Endothelial cell of umbilical vein (primary cell): ENCODE results near the gene LSM14A. TPM values are rescaled to one million over a fixed set of nuclear protein-coding genes. Genes with fewer than 3 reads are reported as not detected.

Source experiments
- BruUV-seq: library from RNA; stranded (reverse); fragments of 400-500 nt; replicated peaks from 2 replicates; lab custom pipeline; 2021; lab: Mats Ljungman, UMichigan
- CTCF ChIA-PET: fragments of 300-600, 350-600 bp; sonication (Branson Sonifier 250); formaldehyde crosslinking; loops from one replicate; lab custom pipeline; 2021; ENCODE audit warnings: antibody characterized with exemption, inconsistent platforms; lab: Charles Lee
- POLR2A ChIA-PET: fragments of 300-600, 350-600 bp; sonication (Branson Sonifier 250); formaldehyde crosslinking; loops from one replicate; lab custom pipeline; 2021; ENCODE audit warnings: antibody characterized with exemption, inconsistent platforms; lab: Charles Lee
- DNase-seq: peaks from one replicate; pipeline ENCODE4 v3.0.0-alpha.2; 2011; ENCODE audit warnings: low read depth, low spot score
- FAIRE-seq: peaks from 2 replicates; lab custom pipeline; 2011; peaks lifted over from hg19 to GRCh38; lab: Jason Lieb, UNC
- H2AFZ ChIP-seq: 2 replicates; pipeline ENCODE4 v1.6.0; 2012; ENCODE audit warnings: low read depth, low read length, control low read depth, inconsistent platforms
- H3K27ac ChIP-seq: 2 replicates; pipeline ENCODE4 v1.5.1; 2011; ENCODE audit warnings: low read depth, mild to moderate bottlenecking, control low read depth, low read length, moderate library complexity; ENCODE audit not compliant: insufficient read depth
- H3K27me3 ChIP-seq, 2 experiments: 2 replicates each; pipeline versions ENCODE4 v1.6.0 to v1.6.1; 2011; ENCODE audit warnings: low read length in 2 of 2, mixed read lengths in 1 of 2; ENCODE audit not compliant: control insufficient read depth in 2 of 2, insufficient read depth in 2 of 2
- H3K36me3 ChIP-seq, 2 experiments: 2 replicates in 1 of 2; 3 replicates in 1 of 2; pipeline ENCODE4 v1.5.1; 2011; ENCODE audit warnings: low read length in 2 of 2, mild to moderate bottlenecking in 1 of 2, moderate library complexity in 1 of 2; ENCODE audit not compliant: control insufficient read depth in 2 of 2, insufficient read depth in 2 of 2; ENCODE audit errors: extremely low read depth in 1 of 2
- H3K4me1 ChIP-seq: 3 replicates; pipeline ENCODE4 v1.5.1; 2011; ENCODE audit warnings: mild to moderate bottlenecking, low read length; ENCODE audit not compliant: control insufficient read depth, insufficient read depth; ENCODE audit errors: extremely low read depth
- H3K4me2 ChIP-seq: 2 replicates; pipeline ENCODE4 v1.6.1; 2011; ENCODE audit warnings: low read length, control low read depth, mixed read lengths; ENCODE audit not compliant: insufficient read depth
- H3K4me3 ChIP-seq, 3 experiments: fragments of 200-600 bp in 1 of 3; sonication (generic), shearing (Covaris generic) in 1 of 3; replicated peaks in 1 of 3; 2 replicates each; pipeline ENCODE4 v1.5.1; 2011 to 2016; ENCODE audit warnings: control low read depth in 3 of 3, low read length in 3 of 3, mild to moderate bottlenecking in 2 of 3, inconsistent platforms in 1 of 3, low read depth in 1 of 3, moderate library complexity in 1 of 3; ENCODE audit not compliant: insufficient read depth in 1 of 3
- H3K79me2 ChIP-seq: 2 replicates; pipeline ENCODE4 v1.6.0; 2012; ENCODE audit warnings: low read length, inconsistent platforms; ENCODE audit not compliant: control insufficient read depth, insufficient read depth
- H3K9ac ChIP-seq: replicated peaks from 2 replicates; pipeline ENCODE3; 2011; ENCODE audit warnings: low read length, control low read depth; ENCODE audit not compliant: insufficient read depth; ENCODE audit errors: extremely low read depth
- H3K9me1 ChIP-seq: replicated peaks from 3 replicates; pipeline ENCODE4 v1.6.0; 2011; ENCODE audit warnings: mild to moderate bottlenecking, low read length; ENCODE audit not compliant: control insufficient read depth, insufficient read depth; ENCODE audit errors: extremely low read depth
- H3K9me3 ChIP-seq: replicated peaks from 2 replicates; pipeline ENCODE4 v1.5.1; 2012; ENCODE audit warnings: low read length, inconsistent platforms; ENCODE audit not compliant: control insufficient read depth, insufficient read depth
- H4K20me1 ChIP-seq: replicated peaks from 2 replicates; pipeline ENCODE3; 2011; ENCODE audit warnings: mild to moderate bottlenecking, low read length; ENCODE audit not compliant: control insufficient read depth, insufficient read depth; ENCODE audit errors: extremely low read depth
- EZH2 ChIP-seq: IDR thresholded peaks from 2 replicates; pipeline ENCODE4 v1.6.1; 2012; ENCODE audit warnings: borderline replicate concordance, low read depth, mild to moderate bottlenecking, moderate library complexity, low read length, inconsistent platforms; ENCODE audit not compliant: severe bottlenecking
- FOS ChIP-seq: IDR thresholded peaks from 2 replicates; pipeline ENCODE4 v1.6.1; 2011; ENCODE audit warnings: mild to moderate bottlenecking, low read length, moderate library complexity, borderline replicate concordance; ENCODE audit not compliant: insufficient read depth
- GATA2 ChIP-seq: IDR thresholded peaks from 2 replicates; pipeline ENCODE4 v1.7.0; 2011; ENCODE audit warnings: low read depth, mild to moderate bottlenecking, moderate library complexity, mixed read lengths, low read length; ENCODE audit not compliant: insufficient read length, insufficient read depth
- JUN ChIP-seq: IDR thresholded peaks from 2 replicates; pipeline ENCODE4 v1.6.1; 2011; ENCODE audit warnings: borderline replicate concordance, low read depth; ENCODE audit not compliant: insufficient read length, insufficient read depth
- MAX ChIP-seq: IDR thresholded peaks from 2 replicates; pipeline ENCODE4 v1.6.1; 2011; ENCODE audit not compliant: insufficient read depth, insufficient read length
- POLR2AphosphoS5 ChIP-seq: IDR thresholded peaks from 2 replicates; pipeline ENCODE4 v1.6.1; 2012; ENCODE audit warnings: low read depth, mild to moderate bottlenecking, control low read depth, low read length, moderate library complexity; ENCODE audit not compliant: insufficient read depth
- dilution Hi-C: fragments of 300-500 bp; cut with MboI; formaldehyde crosslinking; loops from one replicate; pipeline ENCODE4 v1.15.0; 2019; ENCODE audit warnings: low sequenced_read_pairs; ENCODE audit not compliant: extremely low pct_ligation_motif_present
- intact Hi-C: fragments of 100-400 bp; cut with micrococcal nuclease; formaldehyde crosslinking; loops from one replicate; pipeline ENCODE4 v1.10.0; 2022
- polyA plus RNA-seq, 4 experiments: library from polyadenylated mRNA; depleted of rRNA in 3 of 4; stranded (reverse) in 3 of 4; unstranded in 1 of 4; fragments of >200 nt; gene quantifications; 2 replicates each; pipeline versions ENCODE4 v1.2.1 to v1.2.3, GENCODE V29; 2011 to 2012; ENCODE audit warnings: missing spikeins in 1 of 4
- total RNA-seq: library from RNA; stranded (reverse); gene quantifications from 2 replicates; pipeline ENCODE4 v1.2.3, GENCODE V29; 2021

LSM14A gene
- total and polyA plus RNA-seq, 2 donors (not counting 3 experiments of a cell fraction or from before 2014, with no cell fraction given) = 96.7 to 122 TPM

GRCh38 chr19:34214040-34214439 lies 41.7 kb downstream of the LSM14A start:
- Histone ChIP-seq H3K4me3 (no peak overlapping the region), H4K20me1 (no peaks in the 10 kb centered on the region), H3K9ac (no peak overlapping the region), H3K27ac (no peak overlapping the region), H3K9me3 (no peaks in the 10 kb centered on the region), H3K79me2 (peaks cover 16% of the 10 kb centered on the region), H3K36me3 (peaks cover 7 to 10% of the 10 kb centered on the region in 2 experiments), H3K4me2 (no peak overlapping the region), H3K4me1 (peaks cover 11% of the 10 kb centered on the region), H2AFZ (no peak overlapping the region), H3K9me1 (no peaks in the 10 kb centered on the region), H3K27me3 (no peaks in the 10 kb centered on the region)
- POLR2A ChIA-PET = no interaction called here
- TF ChIP-seq POLR2AphosphoS5 (no peak), MAX (no peak), FOS (no peak), GATA2 (no peak), EZH2 (no peak), JUN (no peak)
- BruUV-seq = no TSS peak
- DNase-seq (no peak), FAIRE-seq (no peak)
- CTCF ChIA-PET = no interaction called here
- dilution Hi-C loops = no loop called here
- intact Hi-C loops = loop anchor here (10.0 kb wide), 1 partner anchor 221 kb away; no protein-coding TSS in a partner anchor

- Histone ChIP-seq H3K27me3 (no peaks in the 10 kb centered on the region), H3K79me2 (peaks cover 16% of the 10 kb centered on the region), H2AFZ (no peak overlapping the region), H3K4me1 (peaks cover 11% of the 10 kb centered on the region), H3K27ac (no peak overlapping the region), H3K4me3 (no peak overlapping the region), H3K36me3 (peaks cover 7 to 11% of the 10 kb centered on the region in 2 experiments), H3K9me3 (no peaks in the 10 kb centered on the region), H4K20me1 (no peaks in the 10 kb centered on the region), H3K9me1 (no peaks in the 10 kb centered on the region), H3K9ac (no peak overlapping the region), H3K4me2 (no peak overlapping the region)
- TF ChIP-seq POLR2AphosphoS5 (no peak), EZH2 (no peak)
- DNase-seq = no peak
- CTCF ChIA-PET = no interaction called here
- intact Hi-C loops = loop anchor here (5.0 to 10.0 kb wide), 2 partner anchors 93 to 220 kb away; no protein-coding TSS in a partner anchor
- no peak for FAIRE-seq
- dilution Hi-C loops = no loop called here
- POLR2A ChIA-PET = no interaction called here
- no TSS peak for BruUV-seq
These were observed 42.8 kb downstream of the LSM14A start for GRCh38 chr19:34215006-34215665.
